ENCODE measurements around the gene NFKBIE. TPM values are rescaled to one million over a fixed set of nuclear protein-coding genes. Genes with fewer than 3 reads are reported as not detected.

NFKBIE gene
- total and polyA plus RNA-seq, 2 experiments from 2014 or later: 14.6 to 25.9 TPM

GRCh38 chr6:44221291-44221960 is 43.9 kb downstream of the NFKBIE start:
- no peaks in the 10 kb centered on the region for H3K9me2 ChIP-seq (ENCODE audit: insufficient read depth)
- peak overlapping the region; percentile 66; the same call in 1 of the 2 replicates for H3K4me2 ChIP-seq
- no peak overlapping the region for H3K27ac ChIP-seq (ENCODE audit: low read depth)
- H3K9me3 Mint-ChIP-seq: no peaks in the 10 kb centered on the region
- H3K4me3 Mint-ChIP-seq: 0 out of 3 replicates have a peak overlapping the region, but pooled peaks have one; percentile 1
- peaks cover 72% of the 10 kb centered on the region for H3K4me1 Mint-ChIP-seq
- ATAC-seq: peak; percentile 2
- TF ChIP-seq POLR2AphosphoS5 (IDR thresholded peaks at IDR 0.05; ENCODE audit: low read depth): no peak
- peak; percentile 62 to 77 for TF ChIP-seq CTCF (conservative IDR thresholded peaks at IDR 0.05; ENCODE audit: low read depth in 2 of 2)
- no peak for TF ChIP-seq EZH2phosphoT487 (IDR thresholded peaks at IDR 0.05; ENCODE audit: unreplicated experiment)
- TF ChIP-seq CREB1 (CRISPR knock-in tag; IDR thresholded peaks at IDR 0.05; ENCODE audit: low read depth): no peak
- no peaks in the 10 kb centered on the region for H3K27me3 ChIP-seq (ENCODE audit: insufficient read depth)
- H4K20me1 ChIP-seq (replicated peaks; ENCODE audit: insufficient read depth): peaks cover 23% of the 10 kb centered on the region
- H3K4me3 ChIP-seq: no peak overlapping the region
- H3K36me3 Mint-ChIP-seq (ENCODE audit: low read depth): peaks cover 13% of the 10 kb centered on the region; the same call in 2 of the 3 replicates
- peak overlapping the region; percentile 74 for H3K27ac Mint-ChIP-seq
- H3K27me3 Mint-ChIP-seq (ENCODE audit: insufficient read depth, low read depth, poor library complexity): peaks cover 35% of the 10 kb centered on the region
- peaks cover 45% of the 10 kb centered on the region for H3F3A ChIP-seq (replicated peaks; ENCODE audit: low read depth)
- H3K79me2 ChIP-seq (replicated peaks; ENCODE audit: insufficient read depth): peaks cover 29% of the 10 kb centered on the region
- H2AFZ ChIP-seq: no peak overlapping the region
- peak; percentile 81 for DNase-seq (ENCODE audit: low spot score)
- no peaks in the 10 kb centered on the region for H3K36me3 ChIP-seq (ENCODE audit: insufficient read depth)
- H3K4me1 ChIP-seq (ENCODE audit: insufficient read depth): peaks cover 65% of the 10 kb centered on the region

- H2AFZ ChIP-seq: no peak overlapping the region
- peaks cover 45% of the 10 kb centered on the region for H3F3A ChIP-seq (replicated peaks; ENCODE audit: low read depth)
- Mint-ChIP-seq H3K27ac (peak overlapping the region; percentile 33; the same call in 1 of the 2 replicates), H3K27me3 (ENCODE audit: insufficient read depth, low read depth, poor library complexity) (peaks cover 32% of the 10 kb centered on the region), H3K9me3 (no peaks in the 10 kb centered on the region), H3K4me1 (peaks cover 71% of the 10 kb centered on the region), H3K36me3 (ENCODE audit: low read depth) (peaks cover 13% of the 10 kb centered on the region; the same call in 2 of the 3 replicates), H3K4me3 (0 out of 3 replicates have a peak overlapping the region, but pooled peaks have one; percentile 1)
- ATAC-seq (no peak), DNase-seq (ENCODE audit: low spot score) (no peak)
- H3K4me1 ChIP-seq (ENCODE audit: insufficient read depth): peaks cover 65% of the 10 kb centered on the region
- H3K36me3 ChIP-seq (ENCODE audit: insufficient read depth): no peaks in the 10 kb centered on the region
- H3K27ac ChIP-seq (ENCODE audit: low read depth): no peak overlapping the region
- no peak overlapping the region for H3K4me3 ChIP-seq
- no peak overlapping the region for H3K4me2 ChIP-seq
- no peaks in the 10 kb centered on the region for H3K27me3 ChIP-seq (ENCODE audit: insufficient read depth)
- H4K20me1 ChIP-seq (replicated peaks; ENCODE audit: insufficient read depth): peaks cover 18% of the 10 kb centered on the region
- H3K79me2 ChIP-seq (replicated peaks; ENCODE audit: insufficient read depth): peaks cover 24% of the 10 kb centered on the region
- H3K9me2 ChIP-seq (ENCODE audit: insufficient read depth): no peaks in the 10 kb centered on the region
- TF ChIP-seq NANOG (IDR thresholded peaks at IDR 0.05; ENCODE audit: borderline replicate concordance): no peak
Observed at GRCh38 chr6:44220913-44221290, 44.4 kb downstream of the NFKBIE start.

All from GM23338 (cell line).